Measurements from ENCODE around the gene CFAP410.

GRCh38 chr21:44382536-44382935 lies 43.3 kb upstream of the CFAP410 start:
- no peak for TF ChIP-seq CTCF (IDR thresholded peaks at IDR 0.05; ENCODE audit: insufficient read depth, low read length)
- TF ChIP-seq POLR2AphosphoS5 (IDR thresholded peaks at IDR 0.05; ENCODE audit: low read depth): no peak
- TF ChIP-seq, protein P1, sequence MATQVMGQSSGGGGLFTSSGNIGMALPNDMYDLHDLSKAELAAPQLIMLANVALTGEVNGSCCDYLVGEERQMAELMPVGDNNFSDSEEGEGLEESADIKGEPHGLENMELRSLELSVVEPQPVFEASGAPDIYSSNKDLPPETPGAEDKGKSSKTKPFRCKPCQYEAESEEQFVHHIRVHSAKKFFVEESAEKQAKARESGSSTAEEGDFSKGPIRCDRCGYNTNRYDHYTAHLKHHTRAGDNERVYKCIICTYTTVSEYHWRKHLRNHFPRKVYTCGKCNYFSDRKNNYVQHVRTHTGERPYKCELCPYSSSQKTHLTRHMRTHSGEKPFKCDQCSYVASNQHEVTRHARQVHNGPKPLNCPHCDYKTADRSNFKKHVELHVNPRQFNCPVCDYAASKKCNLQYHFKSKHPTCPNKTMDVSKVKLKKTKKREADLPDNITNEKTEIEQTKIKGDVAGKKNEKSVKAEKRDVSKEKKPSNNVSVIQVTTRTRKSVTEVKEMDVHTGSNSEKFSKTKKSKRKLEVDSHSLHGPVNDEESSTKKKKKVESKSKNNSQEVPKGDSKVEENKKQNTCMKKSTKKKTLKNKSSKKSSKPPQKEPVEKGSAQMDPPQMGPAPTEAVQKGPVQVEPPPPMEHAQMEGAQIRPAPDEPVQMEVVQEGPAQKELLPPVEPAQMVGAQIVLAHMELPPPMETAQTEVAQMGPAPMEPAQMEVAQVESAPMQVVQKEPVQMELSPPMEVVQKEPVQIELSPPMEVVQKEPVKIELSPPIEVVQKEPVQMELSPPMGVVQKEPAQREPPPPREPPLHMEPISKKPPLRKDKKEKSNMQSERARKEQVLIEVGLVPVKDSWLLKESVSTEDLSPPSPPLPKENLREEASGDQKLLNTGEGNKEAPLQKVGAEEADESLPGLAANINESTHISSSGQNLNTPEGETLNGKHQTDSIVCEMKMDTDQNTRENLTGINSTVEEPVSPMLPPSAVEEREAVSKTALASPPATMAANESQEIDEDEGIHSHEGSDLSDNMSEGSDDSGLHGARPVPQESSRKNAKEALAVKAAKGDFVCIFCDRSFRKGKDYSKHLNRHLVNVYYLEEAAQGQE (IDR thresholded peaks at IDR 0.05; ENCODE audit: insufficient replicate concordance, low read depth): no peak
- no peak for TF ChIP-seq GABPA (IDR thresholded peaks at IDR 0.05; ENCODE audit: low read depth)
- no peak for TF ChIP-seq SPI1 (IDR thresholded peaks at IDR 0.05; ENCODE audit: borderline replicate concordance, low read depth)

All from HL-60 (cell line).